ENCODE results near the gene CHD8. TPM values are rescaled to one million over a fixed set of nuclear protein-coding genes. Genes with fewer than 3 reads are reported as not detected.

CHD8 gene
- 45.5 and 63.5 TPM in 2 replicates for total RNA-seq

GRCh38 chr14:21455912-21456667 lies at the start of gene CHD8:
CHD8 (minus strand) TSS chr14:21456123; CDS start chr14:21431643, 24,480 bp downstream.

GRCh38 chr14:21476925-21477681 lies 21.2 kb upstream of the CHD8 start, which contains the start of the genes RAB2B and TOX4:
RAB2B (minus strand) TSS chr14:21476959; CDS start chr14:21476872, 87 bp downstream.
TOX4 (plus strand) TSS chr14:21477195; CDS start chr14:21477279, 84 bp downstream.

GRCh38 chr14:21383848-21384493 lies 72.0 kb downstream of the CHD8 start, which contains the start of gene SUPT16H:
SUPT16H (minus strand) TSS chr14:21384019; CDS start chr14:21383927, 92 bp downstream.

Other genes starting within 250 kb of the CHD8 start
- gene HNRNPC, start 186.7 kb downstream of the CHD8 start, total RNA-seq, result 443 and 591 TPM in 2 replicates
- not detected in 2 replicates for gene RPGRIP1, start 176.0 kb downstream of the CHD8 start, total RNA-seq
- 40.2 and 64.4 TPM in 2 replicates for gene SUPT16H, start 72.1 kb downstream of the CHD8 start, total RNA-seq
- 16.3 and 21.8 TPM in 2 replicates for gene RAB2B, start 20.8 kb upstream of the CHD8 start, total RNA-seq
- 23.3 and 34.0 TPM in 2 replicates for gene TOX4, start 21.1 kb upstream of the CHD8 start, total RNA-seq
- 22.4 and 51.7 TPM in 2 replicates for gene METTL3, start 55.2 kb upstream of the CHD8 start, total RNA-seq
- gene SALL2, start 70.2 kb upstream of the CHD8 start, total RNA-seq, result 13.4 and 24.2 TPM in 2 replicates
- gene OR10G3, start 124.0 kb upstream of the CHD8 start, total RNA-seq, result not detected in 2 replicates
- gene OR10G2, start 178.8 kb upstream of the CHD8 start, total RNA-seq, result not detected in 2 replicates
- not detected in 2 replicates for gene OR4E2, start 197.7 kb upstream of the CHD8 start, total RNA-seq
- gene OR4E1, start 217.7 kb upstream of the CHD8 start, total RNA-seq, result not detected in 2 replicates

Data from mesangial cell (primary cell).